ENCODE measurements around the gene GRK6. TPM values are rescaled to one million over a fixed set of nuclear protein-coding genes. Genes with fewer than 3 reads are reported as not detected.

GRK6 gene
- total and polyA plus RNA-seq, 2 experiments from 2014 or later, result 13.0 to 56.8 TPM

DNA sequence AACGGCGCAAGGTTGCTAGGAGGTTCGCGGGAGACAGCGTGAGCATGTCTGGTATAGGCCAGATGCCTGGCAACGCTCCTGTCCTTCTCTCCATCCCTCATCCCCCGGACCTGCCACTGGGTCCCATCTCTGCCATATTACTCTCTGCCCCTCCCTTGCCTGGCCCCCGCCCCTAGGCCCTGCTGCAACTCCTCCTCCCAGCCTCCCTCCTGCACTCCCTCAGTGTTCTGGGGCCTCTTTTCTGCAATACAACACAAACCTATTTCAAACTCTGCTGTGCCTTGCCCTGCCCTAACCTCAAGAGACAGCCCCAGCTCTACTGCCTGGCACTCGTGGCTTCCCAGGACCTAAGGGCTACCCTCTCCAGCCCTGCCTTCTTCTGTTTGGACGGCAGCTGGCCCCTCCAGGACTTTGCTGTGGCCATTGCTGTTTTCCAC, 55.9 kb downstream of the GRK6 start:
- H3K4me1 ChIP-seq (ENCODE audit: insufficient read depth), result no peaks in the 10 kb centered on the region
- Mint-ChIP-seq H3K27me3 (ENCODE audit: insufficient read depth, low read depth, poor library complexity) (peaks cover 22% of the 10 kb centered on the region), H3K9me3 (no peaks in the 10 kb centered on the region), H3K36me3 (ENCODE audit: low read depth) (peaks cover 55% of the 10 kb centered on the region), H3K4me3 (no peak overlapping the region), H3K4me1 (peaks cover 10% of the 10 kb centered on the region), H3K27ac (no peak overlapping the region)
- H3K4me2 ChIP-seq, result no peak overlapping the region
- DNase-seq (ENCODE audit: low spot score) (no peak), ATAC-seq (no peak)
- H3K27me3 ChIP-seq (ENCODE audit: insufficient read depth), result no peaks in the 10 kb centered on the region
- peaks cover 6% of the 10 kb centered on the region; the same call in 1 of the 2 replicates for H3K36me3 ChIP-seq (ENCODE audit: insufficient read depth)
- no peak overlapping the region for H2AFZ ChIP-seq
- H3K9me2 ChIP-seq (ENCODE audit: insufficient read depth), result no peaks in the 10 kb centered on the region
- no peak overlapping the region for H3K4me3 ChIP-seq
- H4K20me1 ChIP-seq (replicated peaks; ENCODE audit: insufficient read depth), result no peaks in the 10 kb centered on the region; the same call in 1 of the 2 replicates
- H3F3A ChIP-seq (replicated peaks; ENCODE audit: low read depth), result 0 out of 2 replicates have a peak, but pooled peaks cover 8% of the 10 kb centered on the region
- TF ChIP-seq EZH2phosphoT487 (IDR thresholded peaks at IDR 0.05; ENCODE audit: unreplicated experiment) (no peak), EZH2 (IDR thresholded peaks at IDR 0.05; ENCODE audit: low read depth, unreplicated experiment) (no peak), CREB1 (CRISPR knock-in tag; IDR thresholded peaks at IDR 0.05; ENCODE audit: low read depth) (no peak), ZNF114 (CRISPR knock-in tag; IDR thresholded peaks at IDR 0.05) (no peak), STAT1 (IDR thresholded peaks at IDR 0.05; ENCODE audit: unreplicated experiment) (no peak), JUNB (IDR thresholded peaks at IDR 0.05; ENCODE audit: unreplicated experiment) (no peak), NANOG (IDR thresholded peaks at IDR 0.05; ENCODE audit: borderline replicate concordance) (no peak), ZNF331 (CRISPR knock-in tag; IDR thresholded peaks at IDR 0.05; ENCODE audit: low read depth) (no peak), POLR2AphosphoS5 (IDR thresholded peaks at IDR 0.05; ENCODE audit: low read depth) (no peak)
- TF ChIP-seq, protein P1, sequence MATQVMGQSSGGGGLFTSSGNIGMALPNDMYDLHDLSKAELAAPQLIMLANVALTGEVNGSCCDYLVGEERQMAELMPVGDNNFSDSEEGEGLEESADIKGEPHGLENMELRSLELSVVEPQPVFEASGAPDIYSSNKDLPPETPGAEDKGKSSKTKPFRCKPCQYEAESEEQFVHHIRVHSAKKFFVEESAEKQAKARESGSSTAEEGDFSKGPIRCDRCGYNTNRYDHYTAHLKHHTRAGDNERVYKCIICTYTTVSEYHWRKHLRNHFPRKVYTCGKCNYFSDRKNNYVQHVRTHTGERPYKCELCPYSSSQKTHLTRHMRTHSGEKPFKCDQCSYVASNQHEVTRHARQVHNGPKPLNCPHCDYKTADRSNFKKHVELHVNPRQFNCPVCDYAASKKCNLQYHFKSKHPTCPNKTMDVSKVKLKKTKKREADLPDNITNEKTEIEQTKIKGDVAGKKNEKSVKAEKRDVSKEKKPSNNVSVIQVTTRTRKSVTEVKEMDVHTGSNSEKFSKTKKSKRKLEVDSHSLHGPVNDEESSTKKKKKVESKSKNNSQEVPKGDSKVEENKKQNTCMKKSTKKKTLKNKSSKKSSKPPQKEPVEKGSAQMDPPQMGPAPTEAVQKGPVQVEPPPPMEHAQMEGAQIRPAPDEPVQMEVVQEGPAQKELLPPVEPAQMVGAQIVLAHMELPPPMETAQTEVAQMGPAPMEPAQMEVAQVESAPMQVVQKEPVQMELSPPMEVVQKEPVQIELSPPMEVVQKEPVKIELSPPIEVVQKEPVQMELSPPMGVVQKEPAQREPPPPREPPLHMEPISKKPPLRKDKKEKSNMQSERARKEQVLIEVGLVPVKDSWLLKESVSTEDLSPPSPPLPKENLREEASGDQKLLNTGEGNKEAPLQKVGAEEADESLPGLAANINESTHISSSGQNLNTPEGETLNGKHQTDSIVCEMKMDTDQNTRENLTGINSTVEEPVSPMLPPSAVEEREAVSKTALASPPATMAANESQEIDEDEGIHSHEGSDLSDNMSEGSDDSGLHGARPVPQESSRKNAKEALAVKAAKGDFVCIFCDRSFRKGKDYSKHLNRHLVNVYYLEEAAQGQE (IDR thresholded peaks at IDR 0.05; ENCODE audit: unreplicated experiment), result no peak
- TF ChIP-seq, protein P2, sequence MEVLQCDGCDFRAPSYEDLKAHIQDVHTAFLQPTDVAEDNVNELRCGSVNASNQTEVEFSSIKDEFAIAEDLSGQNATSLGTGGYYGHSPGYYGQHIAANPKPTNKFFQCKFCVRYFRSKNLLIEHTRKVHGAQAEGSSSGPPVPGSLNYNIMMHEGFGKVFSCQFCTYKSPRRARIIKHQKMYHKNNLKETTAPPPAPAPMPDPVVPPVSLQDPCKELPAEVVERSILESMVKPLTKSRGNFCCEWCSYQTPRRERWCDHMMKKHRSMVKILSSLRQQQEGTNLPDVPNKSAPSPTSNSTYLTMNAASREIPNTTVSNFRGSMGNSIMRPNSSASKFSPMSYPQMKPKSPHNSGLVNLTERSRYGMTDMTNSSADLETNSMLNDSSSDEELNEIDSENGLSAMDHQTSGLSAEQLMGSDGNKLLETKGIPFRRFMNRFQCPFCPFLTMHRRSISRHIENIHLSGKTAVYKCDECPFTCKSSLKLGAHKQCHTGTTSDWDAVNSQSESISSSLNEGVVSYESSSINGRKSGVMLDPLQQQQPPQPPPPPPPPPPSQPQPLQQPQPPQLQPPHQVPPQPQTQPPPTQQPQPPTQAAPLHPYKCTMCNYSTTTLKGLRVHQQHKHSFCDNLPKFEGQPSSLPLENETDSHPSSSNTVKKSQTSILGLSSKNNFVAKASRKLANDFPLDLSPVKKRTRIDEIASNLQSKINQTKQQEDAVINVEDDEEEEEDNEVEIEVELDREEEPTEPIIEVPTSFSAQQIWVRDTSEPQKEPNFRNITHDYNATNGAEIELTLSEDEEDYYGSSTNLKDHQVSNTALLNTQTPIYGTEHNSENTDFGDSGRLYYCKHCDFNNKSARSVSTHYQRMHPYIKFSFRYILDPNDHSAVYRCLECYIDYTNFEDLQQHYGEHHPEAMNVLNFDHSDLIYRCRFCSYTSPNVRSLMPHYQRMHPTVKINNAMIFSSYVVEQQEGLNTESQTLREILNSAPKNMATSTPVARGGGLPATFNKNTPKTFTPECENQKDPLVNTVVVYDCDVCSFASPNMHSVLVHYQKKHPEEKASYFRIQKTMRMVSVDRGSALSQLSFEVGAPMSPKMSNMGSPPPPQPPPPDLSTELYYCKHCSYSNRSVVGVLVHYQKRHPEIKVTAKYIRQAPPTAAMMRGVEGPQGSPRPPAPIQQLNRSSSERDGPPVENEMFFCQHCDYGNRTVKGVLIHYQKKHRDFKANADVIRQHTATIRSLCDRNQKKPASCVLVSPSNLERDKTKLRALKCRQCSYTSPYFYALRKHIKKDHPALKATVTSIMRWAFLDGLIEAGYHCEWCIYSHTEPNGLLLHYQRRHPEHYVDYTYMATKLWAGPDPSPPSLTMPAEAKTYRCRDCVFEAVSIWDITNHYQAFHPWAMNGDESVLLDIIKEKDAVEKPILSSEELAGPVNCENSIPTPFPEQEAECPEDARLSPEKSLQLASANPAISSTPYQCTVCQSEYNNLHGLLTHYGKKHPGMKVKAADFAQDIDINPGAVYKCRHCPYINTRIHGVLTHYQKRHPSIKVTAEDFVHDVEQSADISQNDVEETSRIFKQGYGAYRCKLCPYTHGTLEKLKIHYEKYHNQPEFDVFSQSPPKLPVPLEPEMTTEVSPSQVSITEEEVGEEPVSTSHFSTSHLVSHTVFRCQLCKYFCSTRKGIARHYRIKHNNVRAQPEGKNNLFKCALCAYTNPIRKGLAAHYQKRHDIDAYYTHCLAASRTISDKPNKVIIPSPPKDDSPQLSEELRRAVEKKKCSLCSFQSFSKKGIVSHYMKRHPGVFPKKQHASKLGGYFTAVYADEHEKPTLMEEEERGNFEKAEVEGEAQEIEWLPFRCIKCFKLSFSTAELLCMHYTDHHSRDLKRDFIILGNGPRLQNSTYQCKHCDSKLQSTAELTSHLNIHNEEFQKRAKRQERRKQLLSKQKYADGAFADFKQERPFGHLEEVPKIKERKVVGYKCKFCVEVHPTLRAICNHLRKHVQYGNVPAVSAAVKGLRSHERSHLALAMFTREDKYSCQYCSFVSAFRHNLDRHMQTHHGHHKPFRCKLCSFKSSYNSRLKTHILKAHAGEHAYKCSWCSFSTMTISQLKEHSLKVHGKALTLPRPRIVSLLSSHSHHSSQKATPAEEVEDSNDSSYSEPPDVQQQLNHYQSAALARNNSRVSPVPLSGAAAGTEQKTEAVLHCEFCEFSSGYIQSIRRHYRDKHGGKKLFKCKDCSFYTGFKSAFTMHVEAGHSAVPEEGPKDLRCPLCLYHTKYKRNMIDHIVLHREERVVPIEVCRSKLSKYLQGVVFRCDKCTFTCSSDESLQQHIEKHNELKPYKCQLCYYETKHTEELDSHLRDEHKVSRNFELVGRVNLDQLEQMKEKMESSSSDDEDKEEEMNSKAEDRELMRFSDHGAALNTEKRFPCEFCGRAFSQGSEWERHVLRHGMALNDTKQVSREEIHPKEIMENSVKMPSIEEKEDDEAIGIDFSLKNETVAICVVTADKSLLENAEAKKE (CRISPR knock-in tag; IDR thresholded peaks at IDR 0.05), result no peak
- TF ChIP-seq, protein P3, sequence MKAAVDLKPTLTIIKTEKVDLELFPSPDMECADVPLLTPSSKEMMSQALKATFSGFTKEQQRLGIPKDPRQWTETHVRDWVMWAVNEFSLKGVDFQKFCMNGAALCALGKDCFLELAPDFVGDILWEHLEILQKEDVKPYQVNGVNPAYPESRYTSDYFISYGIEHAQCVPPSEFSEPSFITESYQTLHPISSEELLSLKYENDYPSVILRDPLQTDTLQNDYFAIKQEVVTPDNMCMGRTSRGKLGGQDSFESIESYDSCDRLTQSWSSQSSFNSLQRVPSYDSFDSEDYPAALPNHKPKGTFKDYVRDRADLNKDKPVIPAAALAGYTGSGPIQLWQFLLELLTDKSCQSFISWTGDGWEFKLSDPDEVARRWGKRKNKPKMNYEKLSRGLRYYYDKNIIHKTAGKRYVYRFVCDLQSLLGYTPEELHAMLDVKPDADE (IDR thresholded peaks at IDR 0.05), result no peak
- TF ChIP-seq, protein P4, sequence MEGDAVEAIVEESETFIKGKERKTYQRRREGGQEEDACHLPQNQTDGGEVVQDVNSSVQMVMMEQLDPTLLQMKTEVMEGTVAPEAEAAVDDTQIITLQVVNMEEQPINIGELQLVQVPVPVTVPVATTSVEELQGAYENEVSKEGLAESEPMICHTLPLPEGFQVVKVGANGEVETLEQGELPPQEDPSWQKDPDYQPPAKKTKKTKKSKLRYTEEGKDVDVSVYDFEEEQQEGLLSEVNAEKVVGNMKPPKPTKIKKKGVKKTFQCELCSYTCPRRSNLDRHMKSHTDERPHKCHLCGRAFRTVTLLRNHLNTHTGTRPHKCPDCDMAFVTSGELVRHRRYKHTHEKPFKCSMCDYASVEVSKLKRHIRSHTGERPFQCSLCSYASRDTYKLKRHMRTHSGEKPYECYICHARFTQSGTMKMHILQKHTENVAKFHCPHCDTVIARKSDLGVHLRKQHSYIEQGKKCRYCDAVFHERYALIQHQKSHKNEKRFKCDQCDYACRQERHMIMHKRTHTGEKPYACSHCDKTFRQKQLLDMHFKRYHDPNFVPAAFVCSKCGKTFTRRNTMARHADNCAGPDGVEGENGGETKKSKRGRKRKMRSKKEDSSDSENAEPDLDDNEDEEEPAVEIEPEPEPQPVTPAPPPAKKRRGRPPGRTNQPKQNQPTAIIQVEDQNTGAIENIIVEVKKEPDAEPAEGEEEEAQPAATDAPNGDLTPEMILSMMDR (conservative IDR thresholded peaks at IDR 0.05; ENCODE audit: low read depth in 2 of 2), result no peak
- H3K27ac ChIP-seq (ENCODE audit: low read depth), result no peak overlapping the region
- H3K79me2 ChIP-seq (replicated peaks; ENCODE audit: insufficient read depth), result no peaks in the 10 kb centered on the region

Data from GM23338 (cell line).